Ishikawa (cell line): ENCODE measurements around the gene GNG14.

ENCODE experiments used
- CEBPB ChIP-seq: IDR thresholded peaks from 2 replicates; pipeline ENCODE4 v1.6.1; 2012
- CREB1 ChIP-seq: IDR thresholded peaks from 2 replicates; pipeline ENCODE4 v1.6.1; 2012; ENCODE audit warnings: low read depth
- EGR1 ChIP-seq: IDR thresholded peaks from 2 replicates; pipeline ENCODE4 v1.6.1; 2012
- EP300 ChIP-seq: IDR thresholded peaks from 2 replicates; pipeline ENCODE4 v1.6.1; 2012; ENCODE audit warnings: borderline replicate concordance
- FOXM1 ChIP-seq: IDR thresholded peaks from 2 replicates; pipeline ENCODE4 v1.6.1; 2012; ENCODE audit warnings: low read depth, borderline replicate concordance
- MAX ChIP-seq: IDR thresholded peaks from 2 replicates; pipeline ENCODE4 v1.6.1; 2012
- NFIC ChIP-seq: IDR thresholded peaks from 2 replicates; pipeline ENCODE4 v1.6.1; 2012
- RAD21 ChIP-seq: IDR thresholded peaks from 2 replicates; pipeline ENCODE4 v1.6.1; 2012; ENCODE audit warnings: low read depth
- TAF1 ChIP-seq: IDR thresholded peaks from 2 replicates; pipeline ENCODE4 v1.6.1; 2012; ENCODE audit warnings: low read depth, mild to moderate bottlenecking
- TCF12 ChIP-seq: IDR thresholded peaks from 2 replicates; pipeline ENCODE4 v1.6.1; 2012; ENCODE audit warnings: low read depth
- TEAD4 ChIP-seq: IDR thresholded peaks from 2 replicates; pipeline ENCODE4 v1.6.1; 2012
- YY1 ChIP-seq: IDR thresholded peaks from 2 replicates; pipeline ENCODE4 v1.6.1; 2012; ENCODE audit warnings: low read depth
- ZBTB7A ChIP-seq: IDR thresholded peaks from 2 replicates; pipeline ENCODE4 v1.6.1; 2012; ENCODE audit warnings: low read depth
- TF ChIP-seq, protein P1 (sequence below): IDR thresholded peaks from 2 replicates; pipeline ENCODE4 v1.6.1; 2012
- TF ChIP-seq, protein P2 (sequence below): IDR thresholded peaks from 2 replicates; pipeline ENCODE4 v1.6.1; 2012; ENCODE audit warnings: low read depth, mild to moderate bottlenecking

Gene GNG14

GRCh38 chr19:12723381-12723640 is 35.5 kb downstream of the GNG14 start:
- TF ChIP-seq, protein P1, sequence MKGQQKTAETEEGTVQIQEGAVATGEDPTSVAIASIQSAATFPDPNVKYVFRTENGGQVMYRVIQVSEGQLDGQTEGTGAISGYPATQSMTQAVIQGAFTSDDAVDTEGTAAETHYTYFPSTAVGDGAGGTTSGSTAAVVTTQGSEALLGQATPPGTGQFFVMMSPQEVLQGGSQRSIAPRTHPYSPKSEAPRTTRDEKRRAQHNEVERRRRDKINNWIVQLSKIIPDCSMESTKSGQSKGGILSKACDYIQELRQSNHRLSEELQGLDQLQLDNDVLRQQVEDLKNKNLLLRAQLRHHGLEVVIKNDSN: no peak
- TF ChIP-seq EP300 (no peak), ZBTB7A (no peak), YY1 (no peak), TAF1 (no peak), CREB1 (no peak), FOXM1 (no peak), TCF12 (no peak)
- TF ChIP-seq, protein P2, sequence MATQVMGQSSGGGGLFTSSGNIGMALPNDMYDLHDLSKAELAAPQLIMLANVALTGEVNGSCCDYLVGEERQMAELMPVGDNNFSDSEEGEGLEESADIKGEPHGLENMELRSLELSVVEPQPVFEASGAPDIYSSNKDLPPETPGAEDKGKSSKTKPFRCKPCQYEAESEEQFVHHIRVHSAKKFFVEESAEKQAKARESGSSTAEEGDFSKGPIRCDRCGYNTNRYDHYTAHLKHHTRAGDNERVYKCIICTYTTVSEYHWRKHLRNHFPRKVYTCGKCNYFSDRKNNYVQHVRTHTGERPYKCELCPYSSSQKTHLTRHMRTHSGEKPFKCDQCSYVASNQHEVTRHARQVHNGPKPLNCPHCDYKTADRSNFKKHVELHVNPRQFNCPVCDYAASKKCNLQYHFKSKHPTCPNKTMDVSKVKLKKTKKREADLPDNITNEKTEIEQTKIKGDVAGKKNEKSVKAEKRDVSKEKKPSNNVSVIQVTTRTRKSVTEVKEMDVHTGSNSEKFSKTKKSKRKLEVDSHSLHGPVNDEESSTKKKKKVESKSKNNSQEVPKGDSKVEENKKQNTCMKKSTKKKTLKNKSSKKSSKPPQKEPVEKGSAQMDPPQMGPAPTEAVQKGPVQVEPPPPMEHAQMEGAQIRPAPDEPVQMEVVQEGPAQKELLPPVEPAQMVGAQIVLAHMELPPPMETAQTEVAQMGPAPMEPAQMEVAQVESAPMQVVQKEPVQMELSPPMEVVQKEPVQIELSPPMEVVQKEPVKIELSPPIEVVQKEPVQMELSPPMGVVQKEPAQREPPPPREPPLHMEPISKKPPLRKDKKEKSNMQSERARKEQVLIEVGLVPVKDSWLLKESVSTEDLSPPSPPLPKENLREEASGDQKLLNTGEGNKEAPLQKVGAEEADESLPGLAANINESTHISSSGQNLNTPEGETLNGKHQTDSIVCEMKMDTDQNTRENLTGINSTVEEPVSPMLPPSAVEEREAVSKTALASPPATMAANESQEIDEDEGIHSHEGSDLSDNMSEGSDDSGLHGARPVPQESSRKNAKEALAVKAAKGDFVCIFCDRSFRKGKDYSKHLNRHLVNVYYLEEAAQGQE: no peak

DNA sequence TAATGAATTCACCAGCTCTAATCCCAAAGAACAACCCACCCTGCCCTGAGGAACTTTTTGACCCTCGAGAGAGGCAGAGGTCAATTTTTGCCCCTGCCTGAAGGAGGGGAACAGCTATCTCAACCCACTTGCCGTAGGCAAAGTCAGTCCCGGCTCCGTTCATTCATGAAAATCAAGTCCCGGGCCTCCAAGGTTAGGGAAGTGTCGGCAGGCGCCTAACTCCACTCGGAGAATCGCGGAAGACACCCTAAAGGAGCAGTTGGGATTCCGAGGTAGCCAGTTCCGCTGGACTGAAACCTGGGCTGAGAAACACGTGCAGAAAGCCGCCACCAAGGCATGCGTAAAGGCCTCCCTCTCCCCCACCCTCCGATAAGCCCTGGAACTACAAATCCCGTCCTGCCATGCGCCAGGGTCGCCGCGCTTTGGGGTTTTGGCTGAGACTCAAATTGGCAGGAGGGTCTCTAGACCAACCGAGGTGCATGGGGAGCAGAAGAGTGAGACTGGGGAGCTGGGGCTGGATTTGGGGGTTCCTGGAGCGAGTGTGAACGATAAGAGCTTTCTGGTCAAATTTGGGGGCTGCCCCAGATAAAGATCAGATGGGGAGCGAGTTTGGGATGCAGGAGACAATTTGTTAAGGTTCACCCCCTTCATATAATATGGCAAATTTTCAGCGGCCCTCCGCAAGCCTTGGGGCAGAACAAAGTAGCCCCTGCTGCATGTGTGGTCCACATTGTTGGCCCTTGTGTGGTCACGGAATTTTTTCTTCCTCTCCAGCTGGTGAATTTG is 36.0 kb downstream of the GNG14 start, which contains the start of gene TNPO2:
Gene TNPO2 (minus strand): TSS at position 292 of the 786 bp plus-strand sequence. CDS start 2,955 bp downstream, outside the sequence.
- TF ChIP-seq RAD21: no peak
- TF ChIP-seq TEAD4: no peak
- TF ChIP-seq TAF1: no peak
- no peak for TF ChIP-seq FOXM1
- no peak for TF ChIP-seq EGR1
- TF ChIP-seq CEBPB: no peak
- TF ChIP-seq TCF12: no peak
- TF ChIP-seq CREB1: no peak
- TF ChIP-seq, protein P2: no peak
- no peak for TF ChIP-seq EP300
- 0 out of 2 replicates have a peak, but pooled peaks have one; percentile 49 for TF ChIP-seq ZBTB7A
- TF ChIP-seq YY1: no peak
- TF ChIP-seq, protein P1: 0 out of 2 replicates have a peak, but pooled peaks have one; percentile 27
- peak; percentile 81 for TF ChIP-seq MAX
- TF ChIP-seq NFIC: no peak; the same call in 1 of the 2 replicates

DNA sequence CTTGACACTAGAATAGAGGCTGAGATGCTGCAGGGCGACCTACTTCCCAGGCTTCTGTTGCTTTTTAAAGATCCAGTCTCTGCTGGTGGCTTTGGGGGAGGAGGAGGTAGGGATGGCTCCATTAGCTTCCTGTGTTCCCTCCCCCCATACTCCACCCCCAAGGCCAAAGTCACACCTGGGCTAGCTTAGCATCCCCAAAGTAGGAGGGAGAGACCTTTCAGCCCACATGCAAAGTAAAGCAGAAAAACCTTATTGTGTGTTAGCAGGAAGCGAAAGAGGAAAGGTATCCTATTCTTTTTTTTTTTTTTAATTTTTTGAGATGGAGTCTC is 39.2 kb downstream of the GNG14 start:
- TF ChIP-seq TEAD4 (no peak), CEBPB (no peak), TCF12 (no peak), FOXM1 (no peak), ZBTB7A (no peak), CREB1 (no peak), EP300 (no peak), MAX (no peak)
- TF ChIP-seq, protein P1: no peak
- TF ChIP-seq, protein P2: no peak
